H1 (cell line): Measurements from ENCODE around the gene CCR2. TPM values are rescaled to one million over a fixed set of nuclear protein-coding genes. Genes with fewer than 3 reads are reported as not detected.

ENCODE experiments used
- CTCF ChIA-PET: fragments of 300-600 bp; sonication (Branson Sonifier 250); formaldehyde crosslinking; loops from one replicate; lab custom pipeline; 2021; ENCODE audit not compliant: partially characterized antibody; lab: Charles Lee
- POLR2A ChIA-PET: fragments of 300-600 bp; sonication (Branson Sonifier 250); formaldehyde crosslinking; loops from one replicate; lab custom pipeline; 2021; ENCODE audit warnings: inconsistent platforms; ENCODE audit not compliant: partially characterized antibody; lab: Charles Lee
- DNase-seq, 2 experiments: peaks; one replicate each; pipeline versions ENCODE4 v3.0.0 to v3.0.0-alpha.2; 2010 to 2022; ENCODE audit warnings: low spot score in 2 of 2, low read depth in 1 of 2, mixed read lengths in 1 of 2
- FAIRE-seq: peaks from 2 replicates; lab custom pipeline; 2011; peaks lifted over from hg19 to GRCh38; lab: Jason Lieb, UNC
- H2AFZ ChIP-seq: 2 replicates; pipeline ENCODE4 v1.8.1; 2012; ENCODE audit warnings: low read length, inconsistent platforms
- H2AK5ac ChIP-seq: 2 replicates; pipeline ENCODE4 v1.6.1; 2013; ENCODE audit warnings: low read depth, low read length
- H2BK120ac ChIP-seq: replicated peaks from 2 replicates; pipeline ENCODE3; 2013; ENCODE audit warnings: low read depth, low read length, inconsistent platforms
- H2BK12ac ChIP-seq: 2 replicates; pipeline ENCODE4 v1.6.1; 2013; ENCODE audit warnings: low read depth, low read length
- H2BK15ac ChIP-seq: 2 replicates; pipeline ENCODE4 v1.6.1; 2013; ENCODE audit warnings: low read length
- H2BK20ac ChIP-seq: 2 replicates; pipeline ENCODE4 v1.6.1; 2013; ENCODE audit warnings: low read length
- H2BK5ac ChIP-seq: 2 replicates; pipeline ENCODE4 v1.6.1; 2013; ENCODE audit warnings: low read depth, low read length
- H3K14ac ChIP-seq: 2 replicates; pipeline ENCODE4 v1.6.1; 2013; ENCODE audit warnings: inconsistent platforms; ENCODE audit not compliant: insufficient read length
- H3K18ac ChIP-seq: 2 replicates; pipeline ENCODE4 v1.6.1; 2013; ENCODE audit warnings: low read length; ENCODE audit errors: extremely low read depth
- H3K23ac ChIP-seq: 2 replicates; pipeline ENCODE4 v1.6.1; 2013; ENCODE audit warnings: inconsistent platforms; ENCODE audit not compliant: insufficient read length
- H3K23me2 ChIP-seq: 2 replicates; pipeline ENCODE4 v1.6.1; 2013; ENCODE audit warnings: low read depth, low read length
- H3K27ac ChIP-seq: 2 replicates; pipeline ENCODE4 v1.6.1; 2011; ENCODE audit warnings: low read depth, low read length, inconsistent platforms
- H3K27me3 ChIP-seq, 4 experiments: replicated peaks in 1 of 4; 1 replicate in 1 of 4; 2 replicates in 3 of 4; pipeline versions ENCODE4 v1.6.1 to v1.8.1; 2011 to 2013; ENCODE audit warnings: low read length in 3 of 4, mild to moderate bottlenecking in 3 of 4, inconsistent platforms in 2 of 4, mixed read lengths in 2 of 4, moderate library complexity in 1 of 4; ENCODE audit not compliant: control insufficient read depth in 3 of 4, insufficient read depth in 3 of 4; ENCODE audit errors: extremely low read depth in 1 of 4
- H3K36me3 ChIP-seq, 4 experiments: 2 replicates each; pipeline versions ENCODE4 v1.6.1 to v1.8.1; 2011 to 2013; ENCODE audit warnings: mild to moderate bottlenecking in 4 of 4, low read length in 3 of 4, moderate library complexity in 2 of 4, control low read depth in 1 of 4, inconsistent platforms in 1 of 4; ENCODE audit not compliant: insufficient read depth in 4 of 4, control insufficient read depth in 2 of 4
- H3K4ac ChIP-seq: replicated peaks from 2 replicates; pipeline ENCODE3; 2013; ENCODE audit warnings: low read length, low read depth, mixed read lengths, inconsistent platforms; ENCODE audit not compliant: insufficient read length
- H3K4me1 ChIP-seq, 4 experiments: replicated peaks in 1 of 4; 1 replicate in 1 of 4; 2 replicates in 3 of 4; pipeline versions ENCODE4 v1.6.1 to v1.8.1; 2011 to 2013; ENCODE audit warnings: low read length in 3 of 4, inconsistent platforms in 2 of 4, mixed read lengths in 1 of 4; ENCODE audit not compliant: insufficient read depth in 4 of 4, control insufficient read depth in 3 of 4
- H3K4me2 ChIP-seq, 2 experiments: 2 replicates each; pipeline versions ENCODE4 v1.6.1 to v1.8.1; 2011 to 2013; ENCODE audit warnings: low read depth in 2 of 2, low read length in 2 of 2, control low read depth in 1 of 2, inconsistent platforms in 1 of 2, mild to moderate bottlenecking in 1 of 2; ENCODE audit not compliant: insufficient read depth in 1 of 2
- H3K4me3 ChIP-seq, 4 experiments: fragments of 200-600, 300-600 bp in 1 of 4; sonication (generic), shearing (Covaris generic), sonication (Bioruptor Twin) in 1 of 4; 2 replicates each; pipeline versions ENCODE4 v1.5.1 to v1.8.1; 2011 to 2016; ENCODE audit warnings: low read length in 4 of 4, low read depth in 3 of 4, control low read depth in 2 of 4, inconsistent platforms in 2 of 4, mild to moderate bottlenecking in 2 of 4, mixed read lengths in 1 of 4, moderate library complexity in 1 of 4; ENCODE audit not compliant: insufficient read depth in 2 of 4; ENCODE audit errors: extremely low read depth in 1 of 4
- H3K56ac ChIP-seq: replicated peaks from 2 replicates; pipeline ENCODE3; 2013; ENCODE audit warnings: low read depth, mild to moderate bottlenecking, mixed read lengths, low read length, inconsistent platforms; ENCODE audit not compliant: insufficient read length
- H3K79me1 ChIP-seq: 2 replicates; pipeline ENCODE4 v1.6.1; 2013; ENCODE audit warnings: low read depth, low read length, control low read depth
- H3K79me2 ChIP-seq, 2 experiments: 2 replicates each; pipeline versions ENCODE4 v1.6.1 to v1.8.1; 2012 to 2013; ENCODE audit warnings: low read length in 2 of 2, mild to moderate bottlenecking in 2 of 2, inconsistent platforms in 1 of 2; ENCODE audit not compliant: insufficient read depth in 2 of 2, control insufficient read depth in 1 of 2
- H3K9ac ChIP-seq, 4 experiments: replicated peaks in 1 of 4; 1 replicate in 1 of 4; 2 replicates in 3 of 4; pipeline versions ENCODE4 v1.6.1 to v1.8.1; 2011 to 2013; ENCODE audit warnings: low read depth in 3 of 4, low read length in 3 of 4, control low read depth in 2 of 4, mild to moderate bottlenecking in 2 of 4, moderate library complexity in 2 of 4, inconsistent platforms in 1 of 4; ENCODE audit errors: extremely low read depth in 1 of 4
- H3K9me3 ChIP-seq, 2 experiments: 2 replicates each; pipeline versions ENCODE4 v1.6.1 to v1.8.1; 2012 to 2013; ENCODE audit warnings: mild to moderate bottlenecking in 2 of 2, moderate library complexity in 2 of 2, control low read depth in 1 of 2, inconsistent platforms in 1 of 2, low read depth in 1 of 2, low read length in 1 of 2, mixed read lengths in 1 of 2; ENCODE audit not compliant: insufficient read depth in 2 of 2
- H4K20me1 ChIP-seq, 2 experiments: replicated peaks in 1 of 2; 2 replicates each; pipeline versions ENCODE3 to v1.8.1; 2011 to 2013; ENCODE audit warnings: inconsistent platforms in 2 of 2, low read length in 2 of 2, mild to moderate bottlenecking in 1 of 2; ENCODE audit not compliant: insufficient read depth in 2 of 2, control insufficient read depth in 1 of 2
- H4K5ac ChIP-seq: 2 replicates; pipeline ENCODE4 v1.6.1; 2013; ENCODE audit warnings: low read length, low read depth, mixed read lengths, inconsistent platforms; ENCODE audit not compliant: insufficient read length
- H4K8ac ChIP-seq: 2 replicates; pipeline ENCODE4 v1.8.0; 2013; ENCODE audit warnings: mild to moderate bottlenecking, moderate library complexity, low read length, inconsistent platforms; ENCODE audit not compliant: insufficient read depth; ENCODE audit errors: extremely low read depth
- H4K91ac ChIP-seq: replicated peaks from 2 replicates; pipeline ENCODE3; 2013; ENCODE audit warnings: low read length, mixed read lengths, inconsistent platforms; ENCODE audit not compliant: insufficient read length
- KDM1A ChIP-seq: fragments of 200-600, 300-600 bp; sonication (generic); IDR thresholded peaks from 2 replicates; pipeline ENCODE4 v1.7.1; 2016; ENCODE audit warnings: mild to moderate bottlenecking, low read length, borderline replicate concordance
- SIRT6 ChIP-seq: IDR thresholded peaks from one replicate; pipeline ENCODE4 v1.7.1; 2012; ENCODE audit warnings: low read length, inconsistent platforms
- ZNF274 ChIP-seq: IDR thresholded peaks from 2 replicates; pipeline ENCODE4 v1.7.0; 2012; ENCODE audit warnings: low read length, borderline replicate concordance; ENCODE audit errors: extremely low read depth
- WGBS, 2 experiments: shearing (Covaris generic) in 1 of 2; methylation state at CpG; one replicate each; pipeline versions ENCODE4 v1.1.6 to v1.1.7; 2013 to 2015; ENCODE audit warnings: low lambda C conversion rate in 2 of 2, mixed read lengths in 2 of 2, inconsistent platforms in 1 of 2, low coverage in 1 of 2, missing lambda C conversion rate in 1 of 2; ENCODE audit not compliant: insufficient replicate concordance in 2 of 2, insufficient coverage in 1 of 2, insufficient read length in 1 of 2; ENCODE audit errors: extremely low coverage in 1 of 2, missing lambda C conversion rate in 1 of 2; 5-methylcytosine and 5-hydroxymethylcytosine counted together
- polyA plus RNA-seq, 7 experiments: library from polyadenylated mRNA; depleted of rRNA in 3 of 7; stranded (reverse) in 5 of 7; unstranded in 2 of 7; fragments of >200 nt in 5 of 7; fragments of 200-250 nt in 2 of 7; gene quantifications; 1 replicate in 5 of 7; 2 replicates in 1 of 7; 4 replicates in 1 of 7; pipeline versions ENCODE4 v1.2.1 to v1.2.3, GENCODE V29; 2011 to 2013; ENCODE audit warnings: missing spikeins in 2 of 7, mixed read lengths in 2 of 7
- total RNA-seq: library from RNA; stranded (reverse); fragmentation: NEBNext Ultra II Directional; extraction: Animal tissue kit (Norgen Biotek cat#: 25700); gene quantifications from 2 replicates; pipeline ENCODE4 v1.2.1, GENCODE V29; 2021

The CCR2 gene
- total and polyA plus RNA-seq, 2 of the 8 experiments (the other 6 are each of a cell fraction or from before 2014, with no cell fraction given) = not detected

- Histone ChIP-seq H3K79me1 (no peaks in the 10 kb centered on the region), H3K36me3 (no peaks in the 10 kb centered on the region), H3K56ac (no peak overlapping the region), H3K27ac (no peak overlapping the region), H3K4me2 (no peak overlapping the region), H2AFZ (no peak overlapping the region), H2BK120ac (no peak overlapping the region), H3K27me3 (no peaks in the 10 kb centered on the region), H4K5ac (no peak overlapping the region), H3K14ac (no peak overlapping the region), H3K79me2 (no peaks in the 10 kb centered on the region), H3K9me3 (0 out of 4 replicates have a peak, but pooled peaks cover 0 to 4% of the 10 kb centered on the region in 2 experiments), H2BK5ac (no peak overlapping the region), H3K4me1 (no peaks in the 10 kb centered on the region), H2AK5ac (no peak overlapping the region), H4K91ac (no peak overlapping the region), H3K18ac (no peak overlapping the region), H2BK20ac (no peak overlapping the region), H3K4me3 (no peak overlapping the region), H3K4ac (no peak overlapping the region), H3K9ac (no peak overlapping the region), H3K23ac (no peak overlapping the region), H4K8ac (no peak overlapping the region), H2BK12ac (no peak overlapping the region), H3K23me2 (no peaks in the 10 kb centered on the region), H2BK15ac (no peak overlapping the region), H4K20me1 (no peaks in the 10 kb centered on the region)
- 87% methylated on average over 1 of the region's 1 CpG; no CpG with 5 or more reads in 1 of the 2 experiments for WGBS, 2 experiments
- TF ChIP-seq ZNF274 = no peak
- TF ChIP-seq KDM1A = no peak
- TF ChIP-seq SIRT6 = no peak
- CTCF ChIA-PET = interaction anchor here (0.7 to 1.5 kb wide), 4 partner anchors 8 to 129 kb away, joined by 3 read pairs; no protein-coding TSS in a partner anchor
- POLR2A ChIA-PET = no interaction called here
- DNase-seq (no peak), FAIRE-seq (no peak)
Observed at GRCh38 chr3:46325645-46326300, 28.1 kb upstream of the CCR2 start.
